ENCODE results near the gene SHQ1.
"Not testable (repeated sequence)": the region's sequence is repeated elsewhere in the genome, so short reads cannot be mapped to it uniquely, and the experiment has no call there.

Gene SHQ1

GRCh38 chr3:72798552-72799195 is 49.6 kb downstream of the SHQ1 start:
- DNase-seq: no peak

- no peak for DNase-seq
These were observed 50.3 kb downstream of the SHQ1 start for GRCh38 chr3:72797773-72798543.

GRCh38 chr3:72794079-72794478 is 54.2 kb downstream of the SHQ1 start:
- DNase-seq: no peak

GRCh38 chr3:72791161-72791560 is 57.1 kb downstream of the SHQ1 start:
- DNase-seq: no peak

- DNase-seq: no peak
These were observed 58.5 kb downstream of the SHQ1 start for GRCh38 chr3:72789786-72790185.

GRCh38 chr3:72788232-72788631 is 60.0 kb downstream of the SHQ1 start:
- DNase-seq: not testable (repeated sequence)

GRCh38 chr3:72786668-72787067 is 61.6 kb downstream of the SHQ1 start:
- DNase-seq: no peak

GRCh38 chr3:72784226-72784625 is 64.0 kb downstream of the SHQ1 start:
- no peak for DNase-seq

- DNase-seq: no peak
These were observed 65.7 kb downstream of the SHQ1 start for GRCh38 chr3:72782521-72782920.

- no peak for DNase-seq
These were observed 78.3 kb downstream of the SHQ1 start for GRCh38 chr3:72769758-72770540.

GRCh38 chr3:72768936-72769335 is 79.3 kb downstream of the SHQ1 start:
- DNase-seq: no peak

- DNase-seq: no peak
These were observed 79.8 kb downstream of the SHQ1 start for GRCh38 chr3:72768481-72768880.

- DNase-seq: no peak
These were observed 80.2 kb downstream of the SHQ1 start for GRCh38 chr3:72768006-72768441.

GRCh38 chr3:72766866-72767265 is 81.4 kb downstream of the SHQ1 start:
- no peak for DNase-seq

- DNase-seq: no peak
These were observed 84.3 kb downstream of the SHQ1 start for GRCh38 chr3:72763751-72764440.

- DNase-seq: no peak
These were observed 86.8 kb downstream of the SHQ1 start for GRCh38 chr3:72761410-72761809.

GRCh38 chr3:72760225-72760624 is 88.0 kb downstream of the SHQ1 start:
- DNase-seq: no peak

- peak; percentile 24 for DNase-seq
These were observed 91.3 kb downstream of the SHQ1 start for GRCh38 chr3:72756900-72757299.

GRCh38 chr3:72754582-72754981 is 93.7 kb downstream of the SHQ1 start:
- DNase-seq: no peak

GRCh38 chr3:72753495-72753894 is 94.8 kb downstream of the SHQ1 start:
- DNase-seq: no peak

GRCh38 chr3:72750405-72750965 is 97.8 kb downstream of the SHQ1 start:
- DNase-seq: no peak

GRCh38 chr3:72748659-72749058 is 99.6 kb downstream of the SHQ1 start:
- DNase-seq: no peak
